GM13977 (cell line): Measurements from ENCODE around the gene ANAPC15.

Experiments
- DNase-seq: peaks from one replicate; pipeline ENCODE4 v3.0.0; 2012; ENCODE audit warnings: low spot score
- in situ Hi-C: fragments of 300-500 bp; cut with MboI; formaldehyde crosslinking; loops from one replicate; pipeline ENCODE4 v1.12.0; 2022; ENCODE audit warnings: low sequenced_read_pairs, low pct_unique_long_range_greater_than_20kb, mixed read lengths, inconsistent platforms; ENCODE audit not compliant: unreplicated experiment
- TF ChIP-seq, protein P1 (sequence below): IDR thresholded peaks from 2 replicates; pipeline ENCODE4 v1.5.1; 2012; ENCODE audit warnings: mild to moderate bottlenecking, control low read depth; ENCODE audit not compliant: insufficient read depth; ENCODE audit errors: extremely low read depth, missing control alignments

ANAPC15 gene

DNA sequence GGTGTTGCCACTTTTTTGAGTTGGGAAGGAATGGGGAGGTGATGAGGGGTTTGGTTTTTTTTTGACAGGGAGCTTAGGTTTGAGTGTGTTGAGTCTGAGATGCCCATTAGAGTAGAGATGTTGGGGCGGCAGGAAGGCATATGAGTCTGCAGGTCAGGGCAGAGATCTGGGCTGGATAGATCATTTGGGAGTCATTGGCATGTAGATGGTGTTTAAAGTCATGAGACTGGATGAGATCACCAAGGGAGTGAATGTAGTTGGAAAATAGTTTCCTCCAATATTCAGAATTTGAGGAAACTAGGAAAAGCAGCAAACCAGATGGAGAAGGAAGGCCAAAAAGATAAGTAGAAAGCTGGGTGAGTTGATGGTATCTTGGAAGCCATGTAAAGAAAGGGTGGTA lies 2.1 kb upstream of the ANAPC15 start:
- in situ Hi-C loops, result no loop called here
- DNase-seq, result no peak
- TF ChIP-seq, protein P1, sequence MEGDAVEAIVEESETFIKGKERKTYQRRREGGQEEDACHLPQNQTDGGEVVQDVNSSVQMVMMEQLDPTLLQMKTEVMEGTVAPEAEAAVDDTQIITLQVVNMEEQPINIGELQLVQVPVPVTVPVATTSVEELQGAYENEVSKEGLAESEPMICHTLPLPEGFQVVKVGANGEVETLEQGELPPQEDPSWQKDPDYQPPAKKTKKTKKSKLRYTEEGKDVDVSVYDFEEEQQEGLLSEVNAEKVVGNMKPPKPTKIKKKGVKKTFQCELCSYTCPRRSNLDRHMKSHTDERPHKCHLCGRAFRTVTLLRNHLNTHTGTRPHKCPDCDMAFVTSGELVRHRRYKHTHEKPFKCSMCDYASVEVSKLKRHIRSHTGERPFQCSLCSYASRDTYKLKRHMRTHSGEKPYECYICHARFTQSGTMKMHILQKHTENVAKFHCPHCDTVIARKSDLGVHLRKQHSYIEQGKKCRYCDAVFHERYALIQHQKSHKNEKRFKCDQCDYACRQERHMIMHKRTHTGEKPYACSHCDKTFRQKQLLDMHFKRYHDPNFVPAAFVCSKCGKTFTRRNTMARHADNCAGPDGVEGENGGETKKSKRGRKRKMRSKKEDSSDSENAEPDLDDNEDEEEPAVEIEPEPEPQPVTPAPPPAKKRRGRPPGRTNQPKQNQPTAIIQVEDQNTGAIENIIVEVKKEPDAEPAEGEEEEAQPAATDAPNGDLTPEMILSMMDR, result no peak

DNA sequence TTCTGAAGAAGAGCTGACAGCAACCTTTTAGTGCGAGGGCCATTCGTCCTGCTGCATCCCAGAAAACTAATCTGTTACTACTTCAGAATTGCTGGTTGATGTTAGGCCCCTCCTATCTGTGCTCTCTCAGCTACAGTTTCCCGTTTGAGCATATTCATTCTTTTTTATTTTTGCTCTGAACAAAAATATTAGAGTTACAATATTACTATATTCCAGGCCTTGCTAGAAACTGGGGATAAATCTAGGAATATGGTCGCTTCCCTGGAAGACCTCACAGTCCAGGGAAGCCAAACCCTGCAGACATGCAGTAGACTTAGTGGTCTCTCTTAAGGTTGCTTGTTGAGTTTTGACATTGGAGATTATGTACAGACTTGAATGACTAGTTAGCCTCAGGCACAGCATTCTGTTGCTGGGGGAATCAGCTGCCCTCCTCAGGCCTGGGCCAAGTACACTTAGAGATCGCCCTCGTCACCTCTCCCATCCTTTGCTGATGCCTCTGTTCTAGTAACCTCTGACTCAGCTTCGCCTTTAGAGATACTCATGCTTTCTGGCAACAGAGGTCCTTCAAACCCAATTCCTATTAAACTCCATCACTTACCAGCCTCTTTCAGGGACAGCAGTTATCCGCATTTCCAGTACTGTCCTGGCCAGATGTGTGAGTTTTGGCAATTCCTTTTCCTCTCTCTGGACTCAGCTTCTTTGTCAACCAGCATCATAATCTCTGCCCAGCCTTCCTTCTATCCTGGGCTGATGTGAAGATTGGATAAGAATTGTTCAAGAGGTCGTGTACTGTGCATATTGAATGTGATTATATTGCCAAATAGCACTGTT lies 698 bp upstream of the ANAPC15 start:
- no peak for DNase-seq

GRCh38 chr11:72111300-72112142 lies 974 bp downstream of the ANAPC15 start:
- in situ Hi-C loops, result no loop called here
- DNase-seq, result no peak
- TF ChIP-seq, protein P1, result no peak

More for the DNA sequence above, 698 bp upstream of the ANAPC15 start:
- in situ Hi-C loops, result no loop called here
- TF ChIP-seq, protein P1, result no peak

GRCh38 chr11:72105888-72106287 lies 6.6 kb downstream of the ANAPC15 start, which contains the start of gene TOMT:
TOMT (plus strand) TSS chr11:72105924; CDS start chr11:72105952, 28 bp downstream.
- TF ChIP-seq, protein P1, result no peak
- in situ Hi-C loops, result no loop called here
- DNase-seq, result no peak

DNA sequence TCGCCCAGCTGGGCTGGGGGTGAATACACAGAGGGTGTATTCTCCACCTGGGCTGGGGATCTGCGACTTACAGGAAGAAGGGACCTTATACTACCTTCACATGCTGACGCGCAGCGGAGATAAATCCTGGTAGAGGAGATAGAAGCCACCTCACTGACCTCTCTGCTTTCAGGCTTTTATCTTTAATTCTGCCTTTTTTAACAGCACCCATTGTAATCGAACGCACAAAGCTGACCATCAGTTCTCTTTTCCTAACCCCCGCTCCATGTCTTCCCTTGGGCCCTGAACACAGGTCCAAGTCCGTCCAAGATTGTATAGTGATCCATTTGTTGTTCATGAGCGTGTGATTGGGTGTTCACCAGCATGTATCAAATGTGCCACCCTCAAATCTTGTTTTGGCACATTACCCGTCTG lies 8.7 kb downstream of the ANAPC15 start:
- TF ChIP-seq, protein P1, result no peak
- in situ Hi-C loops, result no loop called here
- DNase-seq, result no peak

GRCh38 chr11:72102946-72103753 lies 9.3 kb downstream of the ANAPC15 start, which contains the start of gene LAMTOR1:
LAMTOR1 (minus strand) TSS chr11:72103297; CDS start chr11:72103224, 73 bp downstream.
- DNase-seq, result peak; percentile 95
- in situ Hi-C loops, result no loop called here
- TF ChIP-seq, protein P1, result peak; percentile 5
